GM13976 (cell line): ENCODE results near the gene VANGL1.

Source experiments
- DNase-seq: peaks from one replicate; pipeline ENCODE4 v3.0.0; 2012; ENCODE audit warnings: low spot score
- CTCF ChIP-seq: IDR thresholded peaks from 2 replicates; pipeline ENCODE4 v1.5.1; 2012; ENCODE audit warnings: borderline replicate concordance, mild to moderate bottlenecking; ENCODE audit not compliant: insufficient read depth; ENCODE audit errors: extremely low read depth, missing control alignments, control extremely low read depth
- in situ Hi-C: fragments of 300-500 bp; cut with MboI; formaldehyde crosslinking; loops from one replicate; pipeline ENCODE4 v1.12.0; 2022; ENCODE audit warnings: low sequenced_read_pairs, mixed read lengths, inconsistent platforms; ENCODE audit not compliant: unreplicated experiment

Gene VANGL1

GRCh38 chr1:115661157-115661556 is 19.4 kb downstream of the VANGL1 start:
- TF ChIP-seq CTCF = no peak
- in situ Hi-C loops = no loop called here
- DNase-seq = no peak

GRCh38 chr1:115665319-115666096 is 23.7 kb downstream of the VANGL1 start:
- no peak for DNase-seq
- in situ Hi-C loops = no loop called here
- TF ChIP-seq CTCF = no peak

- in situ Hi-C loops = no loop called here
- TF ChIP-seq CTCF = no peak
- DNase-seq = no peak
Observed at GRCh38 chr1:115666206-115666605, 24.4 kb downstream of the VANGL1 start.

GRCh38 chr1:115666702-115667101 is 24.9 kb downstream of the VANGL1 start:
- no peak for TF ChIP-seq CTCF
- no peak for DNase-seq
- in situ Hi-C loops = no loop called here

GRCh38 chr1:115668579-115668978 is 26.8 kb downstream of the VANGL1 start:
- in situ Hi-C loops = no loop called here
- no peak for DNase-seq
- TF ChIP-seq CTCF = no peak

- in situ Hi-C loops = no loop called here
- no peak for DNase-seq
- no peak for TF ChIP-seq CTCF
Observed at GRCh38 chr1:115669002-115669673, 27.4 kb downstream of the VANGL1 start.
